Ovary (tissue), 3 donors: Measurements from ENCODE around the gene C11orf16.
"Not testable (repeated sequence)": the region's sequence is repeated elsewhere in the genome, so short reads cannot be mapped to it uniquely, and the experiment has no call there.

Experiments
- EP300 ChIP-seq: sonication (generic); formaldehyde crosslinking; IDR thresholded peaks from one replicate; pipeline ENCODE4 v1.6.1; 2017; ENCODE audit warnings: antibody characterized with exemption
- POLR2A ChIP-seq: fragments of 450-650 bp; IDR thresholded peaks from one replicate; pipeline ENCODE4 v1.6.1; 2017; ENCODE audit warnings: antibody characterized with exemption, mild to moderate bottlenecking, moderate library complexity
- TF ChIP-seq, protein P1 (sequence below), 3 donors: fragments of 450-650 bp in 2 of 3; fragments of 200-600 bp in 1 of 3; IDR thresholded peaks; one replicate each; pipeline versions ENCODE4 v1.5.1 to v1.8.0; 2016 to 2022; ENCODE audit warnings: antibody characterized with exemption in 3 of 3, mild to moderate bottlenecking in 1 of 3
- donor health status: DM: no; HTN: no; CAD: no.

GRCh38 chr11:8935789-8936188, 3.0 kb upstream of the C11orf16 start:
- TF ChIP-seq, protein P1, sequence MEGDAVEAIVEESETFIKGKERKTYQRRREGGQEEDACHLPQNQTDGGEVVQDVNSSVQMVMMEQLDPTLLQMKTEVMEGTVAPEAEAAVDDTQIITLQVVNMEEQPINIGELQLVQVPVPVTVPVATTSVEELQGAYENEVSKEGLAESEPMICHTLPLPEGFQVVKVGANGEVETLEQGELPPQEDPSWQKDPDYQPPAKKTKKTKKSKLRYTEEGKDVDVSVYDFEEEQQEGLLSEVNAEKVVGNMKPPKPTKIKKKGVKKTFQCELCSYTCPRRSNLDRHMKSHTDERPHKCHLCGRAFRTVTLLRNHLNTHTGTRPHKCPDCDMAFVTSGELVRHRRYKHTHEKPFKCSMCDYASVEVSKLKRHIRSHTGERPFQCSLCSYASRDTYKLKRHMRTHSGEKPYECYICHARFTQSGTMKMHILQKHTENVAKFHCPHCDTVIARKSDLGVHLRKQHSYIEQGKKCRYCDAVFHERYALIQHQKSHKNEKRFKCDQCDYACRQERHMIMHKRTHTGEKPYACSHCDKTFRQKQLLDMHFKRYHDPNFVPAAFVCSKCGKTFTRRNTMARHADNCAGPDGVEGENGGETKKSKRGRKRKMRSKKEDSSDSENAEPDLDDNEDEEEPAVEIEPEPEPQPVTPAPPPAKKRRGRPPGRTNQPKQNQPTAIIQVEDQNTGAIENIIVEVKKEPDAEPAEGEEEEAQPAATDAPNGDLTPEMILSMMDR (IDR thresholded peaks at IDR 0.05) = not testable (repeated sequence)
- TF ChIP-seq POLR2A, EP300: not testable (repeated sequence)
